Panc1 (cell line): ENCODE data around the gene CFAP298. TPM values are rescaled to one million over a fixed set of nuclear protein-coding genes. Genes with fewer than 3 reads are reported as not detected.
"Not testable (repeated sequence)": the region's sequence is repeated elsewhere in the genome, so short reads cannot be mapped to it uniquely, and the experiment has no call there.

ENCODE experiments used
- ATAC-seq: fragments of 200-7000 bp; cut with Tn5 transposase; 2 replicates; pipeline ENCODE4 v1.9.1; 2020; ENCODE audit warnings: mild to moderate bottlenecking, moderate library complexity
- Bru-seq: library from RNA; stranded (reverse); fragments of 400-500 nt; gene quantifications from one replicate; lab custom pipeline; 2021; lab: Mats Ljungman, UMichigan
- BruChase-seq, 2 experiments: library from RNA; stranded (reverse); fragments of 400-500 nt; gene quantifications; one replicate each; lab custom pipeline; 2021; lab: Mats Ljungman, UMichigan
- BruUV-seq: library from RNA; stranded (reverse); fragments of 400-500 nt; replicated peaks from 2 replicates; lab custom pipeline; 2021; lab: Mats Ljungman, UMichigan
- CTCF ChIA-PET: fragments of 300-600 bp; sonication (Branson Sonifier 250); formaldehyde crosslinking; loops from one replicate; lab custom pipeline; 2022; ENCODE audit warnings: antibody characterized with exemption; lab: Charles Lee
- POLR2A ChIA-PET: fragments of 300-600 bp; sonication (Branson Sonifier 250); formaldehyde crosslinking; loops from one replicate; lab custom pipeline; 2022; ENCODE audit warnings: antibody characterized with exemption; lab: Charles Lee
- DNase-seq: peaks from one replicate; pipeline ENCODE4 v3.0.0-alpha.2; 2010; ENCODE audit warnings: low read depth, low spot score
- H3K27ac ChIP-seq: 2 replicates; pipeline ENCODE4 v1.5.1; 2011; ENCODE audit warnings: mild to moderate bottlenecking, low read length, inconsistent platforms
- H3K27me3 ChIP-seq: fragments of 200-500 bp; sonication (Bioruptor generic); 2 replicates; pipeline ENCODE4 v1.6.0; 2014; ENCODE audit warnings: low read length, inconsistent platforms; ENCODE audit not compliant: control insufficient read depth, insufficient read depth
- H3K36me3 ChIP-seq: fragments of 200-500 bp; sonication (Bioruptor generic); 2 replicates; pipeline ENCODE4 v1.5.1; 2014; ENCODE audit warnings: inconsistent platforms, mild to moderate bottlenecking, low read length, moderate library complexity; ENCODE audit not compliant: control insufficient read depth, insufficient read depth
- H3K4me1 ChIP-seq: 2 replicates; pipeline ENCODE4 v1.5.1; 2011; ENCODE audit warnings: inconsistent platforms, mild to moderate bottlenecking, low read length, moderate library complexity; ENCODE audit not compliant: control insufficient read depth, insufficient read depth
- H3K4me3 ChIP-seq, 2 experiments: 2 replicates each; pipeline ENCODE4 v1.5.1; 2011 to 2012; ENCODE audit warnings: low read depth in 2 of 2, low read length in 2 of 2, mild to moderate bottlenecking in 2 of 2, inconsistent platforms in 1 of 2, moderate library complexity in 1 of 2
- H3K9me3 ChIP-seq: fragments of 200-500 bp; sonication (Bioruptor generic); 2 replicates; pipeline ENCODE4 v1.5.1; 2014; ENCODE audit warnings: low read depth, mild to moderate bottlenecking, inconsistent platforms, low read length, moderate library complexity; ENCODE audit not compliant: control insufficient read depth, insufficient read depth
- POLR2AphosphoS5 ChIP-seq: IDR thresholded peaks from 2 replicates; pipeline ENCODE4 v1.6.1; 2012; ENCODE audit warnings: mild to moderate bottlenecking, low read depth, low read length, moderate library complexity
- SIN3A ChIP-seq: IDR thresholded peaks from 2 replicates; pipeline ENCODE4 v1.6.1; 2012; ENCODE audit warnings: low read depth, mild to moderate bottlenecking, low read length, moderate library complexity, borderline replicate concordance; ENCODE audit not compliant: insufficient read depth
- TCF7L2 ChIP-seq: IDR thresholded peaks from 2 replicates; pipeline ENCODE4 v1.6.1; 2011; ENCODE audit warnings: mild to moderate bottlenecking, low read depth, low read length, inconsistent platforms
- in situ Hi-C: cut with HindIII; loops from 2 replicates; pipeline ENCODE4 v1.10.0; 2016; ENCODE audit warnings: low sequenced_read_pairs, low pct_unique_long_range_greater_than_20kb
- intact Hi-C: fragments of 100-400 bp; cut with micrococcal nuclease; formaldehyde crosslinking; loops from one replicate; pipeline ENCODE4 v1.10.0; 2022; ENCODE audit not compliant: unreplicated experiment
- long read RNA-seq: library from polyadenylated mRNA; unstranded; transcript quantifications from one replicate; pipeline ENCODE4 v2.0.0, GENCODE V29; 2021; ENCODE audit not compliant: unreplicated experiment
- polyA plus RNA-seq: library from polyadenylated mRNA; unstranded; fragments of >200 nt; gene quantifications from one replicate; pipeline ENCODE4 v1.2.1, GENCODE V29; 2012; ENCODE audit warnings: missing spikeins; ENCODE audit not compliant: insufficient read length
- total RNA-seq: library from RNA; stranded (reverse); gene quantifications from one replicate; pipeline ENCODE4 v1.2.1, GENCODE V29; 2021; ENCODE audit not compliant: unreplicated experiment
- TF ChIP-seq, protein P1 (sequence below): fragments of 450-650 bp; IDR thresholded peaks from 2 replicates; pipeline ENCODE4 v1.5.1; 2017; ENCODE audit warnings: mild to moderate bottlenecking
- TF ChIP-seq, protein P2 (sequence below), 2 experiments: IDR thresholded peaks; 2 replicates each; pipeline ENCODE4 v1.6.1; 2011 to 2012; ENCODE audit warnings: low read depth in 2 of 2, control low read depth in 1 of 2, low read length in 1 of 2, mild to moderate bottlenecking in 1 of 2, moderate library complexity in 1 of 2; ENCODE audit not compliant: insufficient read depth in 1 of 2

Gene CFAP298, protein sequence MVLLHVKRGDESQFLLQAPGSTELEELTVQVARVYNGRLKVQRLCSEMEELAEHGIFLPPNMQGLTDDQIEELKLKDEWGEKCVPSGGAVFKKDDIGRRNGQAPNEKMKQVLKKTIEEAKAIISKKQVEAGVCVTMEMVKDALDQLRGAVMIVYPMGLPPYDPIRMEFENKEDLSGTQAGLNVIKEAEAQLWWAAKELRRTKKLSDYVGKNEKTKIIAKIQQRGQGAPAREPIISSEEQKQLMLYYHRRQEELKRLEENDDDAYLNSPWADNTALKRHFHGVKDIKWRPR
- 42.0 TPM for total RNA-seq
- polyA plus RNA-seq = 46.7 TPM
- Bru-seq, nascent RNA = percentile 69 among the genes with signal in this experiment
- percentile 88 among the genes with signal in this experiment for BruChase-seq, experiment 1, labeled RNA remaining after a 2-hour chase
- BruChase-seq, experiment 2, labeled RNA remaining after a 6-hour chase = percentile 92 among the genes with signal in this experiment
- long read RNA-seq, transcript CFAP298-201 (7 exons, 1,692 nt) = major isoform, 71 of 92 reads
- long read RNA-seq, partial matches to known transcripts = 14 of 92 reads
- long read RNA-seq, other reads (novel, unspliced or antisense) = 5 of 92 reads

DNA sequence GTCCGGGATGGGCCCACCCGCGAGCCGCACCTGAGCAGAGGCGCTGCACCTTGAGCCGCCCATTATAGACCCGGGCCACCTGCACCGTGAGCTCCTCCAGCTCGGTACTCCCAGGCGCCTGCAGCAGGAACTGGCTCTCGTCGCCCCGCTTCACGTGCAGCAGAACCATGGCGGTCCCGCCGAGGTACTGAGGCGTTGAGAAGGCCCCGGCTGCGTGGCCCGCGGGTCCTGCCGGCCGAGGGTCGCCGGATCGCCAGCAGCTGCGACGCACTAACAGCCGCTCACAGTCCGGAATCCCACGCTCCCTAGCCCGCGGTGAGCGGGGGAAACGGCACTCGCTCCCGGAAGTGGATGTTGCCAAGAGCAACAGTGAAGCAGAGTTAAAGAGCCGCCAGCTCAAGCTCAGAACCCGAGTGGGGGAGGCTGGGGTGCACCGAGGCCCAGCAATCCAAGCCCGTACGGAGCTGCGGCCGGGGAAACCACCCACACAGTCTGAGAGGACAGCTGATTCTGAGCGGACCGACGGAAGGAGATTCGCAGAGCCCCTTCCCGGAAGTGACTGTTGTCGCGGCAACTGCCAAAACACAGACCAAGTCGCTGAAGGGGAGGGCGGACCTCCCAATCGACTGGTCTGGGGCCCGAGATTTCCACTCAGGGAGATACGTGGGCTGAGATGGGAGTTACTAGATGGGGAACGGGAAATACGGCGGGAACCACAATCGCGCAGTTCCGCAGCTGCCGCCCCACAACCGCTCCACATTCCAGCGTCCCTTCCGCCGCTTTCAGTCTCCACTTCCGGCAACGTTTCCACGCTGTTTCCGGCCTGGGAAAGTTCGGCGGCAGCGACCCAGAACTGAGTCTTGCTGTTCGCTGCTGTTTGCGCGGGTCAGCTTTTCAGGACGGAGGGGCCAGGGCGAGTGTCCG lies at the start of gene CFAP298:
CFAP298 (minus strand) TSS at position 303 of the 924 bp plus-strand sequence; CDS start at position 169, 134 bp downstream.
- TF ChIP-seq SIN3A (peak; percentile 67; the same call in 1 of the 2 replicates), TCF7L2 (0 out of 2 replicates have a peak, but pooled peaks have one; percentile 8), POLR2AphosphoS5 (no peak; the same call in none of the 2 replicates)
- TF ChIP-seq, protein P1, sequence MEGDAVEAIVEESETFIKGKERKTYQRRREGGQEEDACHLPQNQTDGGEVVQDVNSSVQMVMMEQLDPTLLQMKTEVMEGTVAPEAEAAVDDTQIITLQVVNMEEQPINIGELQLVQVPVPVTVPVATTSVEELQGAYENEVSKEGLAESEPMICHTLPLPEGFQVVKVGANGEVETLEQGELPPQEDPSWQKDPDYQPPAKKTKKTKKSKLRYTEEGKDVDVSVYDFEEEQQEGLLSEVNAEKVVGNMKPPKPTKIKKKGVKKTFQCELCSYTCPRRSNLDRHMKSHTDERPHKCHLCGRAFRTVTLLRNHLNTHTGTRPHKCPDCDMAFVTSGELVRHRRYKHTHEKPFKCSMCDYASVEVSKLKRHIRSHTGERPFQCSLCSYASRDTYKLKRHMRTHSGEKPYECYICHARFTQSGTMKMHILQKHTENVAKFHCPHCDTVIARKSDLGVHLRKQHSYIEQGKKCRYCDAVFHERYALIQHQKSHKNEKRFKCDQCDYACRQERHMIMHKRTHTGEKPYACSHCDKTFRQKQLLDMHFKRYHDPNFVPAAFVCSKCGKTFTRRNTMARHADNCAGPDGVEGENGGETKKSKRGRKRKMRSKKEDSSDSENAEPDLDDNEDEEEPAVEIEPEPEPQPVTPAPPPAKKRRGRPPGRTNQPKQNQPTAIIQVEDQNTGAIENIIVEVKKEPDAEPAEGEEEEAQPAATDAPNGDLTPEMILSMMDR = no peak
- TF ChIP-seq, protein P2, sequence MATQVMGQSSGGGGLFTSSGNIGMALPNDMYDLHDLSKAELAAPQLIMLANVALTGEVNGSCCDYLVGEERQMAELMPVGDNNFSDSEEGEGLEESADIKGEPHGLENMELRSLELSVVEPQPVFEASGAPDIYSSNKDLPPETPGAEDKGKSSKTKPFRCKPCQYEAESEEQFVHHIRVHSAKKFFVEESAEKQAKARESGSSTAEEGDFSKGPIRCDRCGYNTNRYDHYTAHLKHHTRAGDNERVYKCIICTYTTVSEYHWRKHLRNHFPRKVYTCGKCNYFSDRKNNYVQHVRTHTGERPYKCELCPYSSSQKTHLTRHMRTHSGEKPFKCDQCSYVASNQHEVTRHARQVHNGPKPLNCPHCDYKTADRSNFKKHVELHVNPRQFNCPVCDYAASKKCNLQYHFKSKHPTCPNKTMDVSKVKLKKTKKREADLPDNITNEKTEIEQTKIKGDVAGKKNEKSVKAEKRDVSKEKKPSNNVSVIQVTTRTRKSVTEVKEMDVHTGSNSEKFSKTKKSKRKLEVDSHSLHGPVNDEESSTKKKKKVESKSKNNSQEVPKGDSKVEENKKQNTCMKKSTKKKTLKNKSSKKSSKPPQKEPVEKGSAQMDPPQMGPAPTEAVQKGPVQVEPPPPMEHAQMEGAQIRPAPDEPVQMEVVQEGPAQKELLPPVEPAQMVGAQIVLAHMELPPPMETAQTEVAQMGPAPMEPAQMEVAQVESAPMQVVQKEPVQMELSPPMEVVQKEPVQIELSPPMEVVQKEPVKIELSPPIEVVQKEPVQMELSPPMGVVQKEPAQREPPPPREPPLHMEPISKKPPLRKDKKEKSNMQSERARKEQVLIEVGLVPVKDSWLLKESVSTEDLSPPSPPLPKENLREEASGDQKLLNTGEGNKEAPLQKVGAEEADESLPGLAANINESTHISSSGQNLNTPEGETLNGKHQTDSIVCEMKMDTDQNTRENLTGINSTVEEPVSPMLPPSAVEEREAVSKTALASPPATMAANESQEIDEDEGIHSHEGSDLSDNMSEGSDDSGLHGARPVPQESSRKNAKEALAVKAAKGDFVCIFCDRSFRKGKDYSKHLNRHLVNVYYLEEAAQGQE (IDR thresholded peaks at IDR 0.05; ENCODE audit: insufficient read depth in 1 of 2, low read depth in 2 of 2, low read length in 1 of 2) = no peak; a peak in 1 of 4 replicates
- no peaks in the 10 kb centered on the region for H3K27me3 ChIP-seq
- ChIA-PET POLR2A (interaction anchor here (0.6 kb wide), 2 partner anchors 11 to 187 kb away, joined by 4 to 17 read pairs; no protein-coding TSS in a partner anchor), CTCF (interaction anchor here (0.6 kb wide), 1 partner anchor 1731 kb away, joined by 3 read pairs; no protein-coding TSS in a partner anchor)
- no TSS peak for BruUV-seq
- DNase-seq (peak; percentile 73), ATAC-seq (peak; percentile 96)
- peak within 1 kb of the TSS; percentile 91 for H3K27ac ChIP-seq
- no peaks in the 10 kb centered on the region for H3K9me3 ChIP-seq
- H3K36me3 ChIP-seq = peaks cover 14% of the 10 kb centered on the region
- peak within 1 kb of the TSS; percentile 92 to 93 for H3K4me3 ChIP-seq
- in situ Hi-C loops = no loop called here
- no peaks in the 10 kb centered on the region; the same call in none of the 2 replicates for H3K4me1 ChIP-seq
- intact Hi-C loops = no loop called here

DNA sequence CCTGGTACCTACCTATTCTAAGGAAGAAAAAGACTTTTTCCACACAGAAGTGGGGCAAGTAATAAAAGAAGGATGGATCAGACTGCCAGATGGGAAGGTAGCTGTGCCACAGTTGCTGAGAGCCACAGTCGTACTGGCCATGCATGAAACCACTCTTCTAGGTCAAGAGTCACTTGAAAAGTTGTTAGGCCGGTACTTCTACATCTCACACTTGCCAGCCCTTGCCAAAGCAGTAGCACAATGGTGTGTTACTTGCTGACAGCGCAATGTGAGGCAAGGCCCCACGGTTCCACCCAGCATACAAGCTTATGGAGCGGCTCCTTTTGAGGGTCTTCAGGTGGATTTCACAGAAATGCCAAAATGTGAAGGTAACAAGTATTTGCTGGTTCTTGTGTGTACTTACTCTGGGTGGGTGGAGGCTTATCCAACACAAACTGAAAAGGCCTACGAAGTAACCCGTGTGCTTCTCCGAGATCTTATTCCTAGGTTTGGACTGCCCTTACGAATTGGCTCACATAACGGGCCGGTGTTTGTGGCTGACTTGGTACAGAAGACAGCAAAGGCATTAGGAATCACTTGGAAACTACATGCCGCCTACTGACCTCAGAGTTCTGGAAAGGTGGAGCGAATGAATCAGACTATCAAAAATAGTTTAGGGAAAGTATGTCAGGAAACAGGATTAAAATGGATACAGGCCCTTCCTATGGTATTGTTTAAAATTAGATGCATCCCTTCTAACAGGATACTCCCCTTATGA lies 49.0 kb upstream of the CFAP298 start:
- H3K4me1 ChIP-seq, DNase-seq, intact Hi-C loops, ATAC-seq, H3K4me3 ChIP-seq, POLR2A ChIA-PET, H3K9me3 ChIP-seq, H3K36me3 ChIP-seq, H3K27me3 ChIP-seq, in situ Hi-C loops, BruUV-seq, CTCF ChIA-PET, H3K27ac ChIP-seq: not testable (repeated sequence)
